ENCODE results near the gene UGT1A5.

DNA sequence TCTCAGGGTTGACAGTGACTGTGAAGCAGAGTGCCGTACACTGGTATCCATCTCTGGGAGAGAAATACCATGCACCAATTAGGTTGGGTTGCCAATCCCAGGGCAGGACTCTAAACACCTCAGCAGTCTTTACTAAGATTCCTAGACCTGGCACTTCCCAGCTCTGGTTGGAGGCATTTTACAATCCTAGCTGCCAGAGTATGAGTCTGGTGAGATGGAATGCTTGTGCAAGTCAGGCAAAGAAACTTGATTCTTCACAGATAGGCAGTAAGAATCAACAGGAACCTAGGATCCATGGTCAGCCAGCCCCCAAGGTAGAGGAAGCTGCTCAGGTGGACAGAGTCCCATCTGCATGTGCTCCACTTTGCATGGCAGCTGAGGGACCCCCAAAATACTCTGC, 6.0 kb upstream of the UGT1A5 start:
- TF ChIP-seq RAD21 (IDR thresholded peaks at IDR 0.05; ENCODE audit: low read depth) (no peak), TEAD4 (IDR thresholded peaks at IDR 0.05) (no peak), YY1 (IDR thresholded peaks at IDR 0.05; ENCODE audit: low read depth) (no peak), CEBPB (IDR thresholded peaks at IDR 0.05) (no peak)

Data from Ishikawa (cell line).